Uterus (tissue), 2 donors: ENCODE results near the gene CACNA1F.

ENCODE experiments used
- CTCF ChIP-seq, 4 experiments: fragments of 200-600 bp in 2 of 4; fragments of 450-650 bp in 2 of 4; sonication (generic) in 2 of 4; IDR thresholded peaks; one replicate each; pipeline ENCODE4 v1.5.1; 2016 to 2019; ENCODE audit warnings: antibody characterized with exemption in 4 of 4, mild to moderate bottlenecking in 2 of 4, moderate library complexity in 1 of 4
- POLR2A ChIP-seq, 2 donors: fragments of 450-650 bp; IDR thresholded peaks; one replicate each; pipeline ENCODE4 v1.6.1; 2016; ENCODE audit warnings: antibody characterized with exemption in 2 of 2, mild to moderate bottlenecking in 1 of 2, moderate library complexity in 1 of 2

- TF ChIP-seq CTCF (IDR thresholded peaks at IDR 0.05) (no peak), POLR2A (IDR thresholded peaks at IDR 0.05) (no peak)
Measured at GRCh38 chrX:49175435-49176274, 57.5 kb downstream of the CACNA1F start.
